Body of pancreas (tissue), 4 donors: ENCODE measurements around the gene MYO18B. TPM values are rescaled to one million over a fixed set of nuclear protein-coding genes. Genes with fewer than 3 reads are reported as not detected.

ENCODE experiments used
- ATAC-seq: fragments of 150-250 bp; one replicate; pipeline ENCODE4 v1.9.1; 2016
- DNase-seq, 4 donors: peaks; one replicate each; pipeline ENCODE4 v3.0.0-alpha.2; 2019
- H3K27ac ChIP-seq, 4 donors: fragments of 200-600 bp; sonication (generic); 1 replicate in 3 of 4; 2 replicates in 1 of 4; pipeline versions ENCODE4 v1.5.1 to v1.6.1; 2016 to 2019; ENCODE audit warnings: mild to moderate bottlenecking in 1 of 4, mixed read lengths in 1 of 4, moderate library complexity in 1 of 4
- H3K27me3 ChIP-seq, 2 donors: fragments of 200-600 bp; sonication (generic); one replicate each; pipeline ENCODE4 v1.6.0; 2016; ENCODE audit warnings: mild to moderate bottlenecking in 1 of 2
- H3K36me3 ChIP-seq, 2 donors: fragments of 200-600 bp; sonication (generic); replicated peaks in 1 of 2; 2 replicates each; pipeline ENCODE4 v1.5.1; 2016; ENCODE audit warnings: low read depth in 2 of 2; ENCODE audit not compliant: insufficient read depth in 1 of 2
- H3K4me1 ChIP-seq: fragments of 200-600 bp; sonication (generic); one replicate; pipeline ENCODE4 v1.6.0; 2016
- H3K4me3 ChIP-seq, 2 donors: fragments of 200-600 bp; sonication (generic); 1 replicate in 1 of 2; 2 replicates in 1 of 2; pipeline ENCODE4 v1.5.1; 2016 to 2019
- H3K9me3 ChIP-seq, 3 donors: fragments of 200-600 bp; sonication (generic); 1 replicate in 2 of 3; 2 replicates in 1 of 3; pipeline ENCODE4 v1.5.1; 2016
- CTCF ChIP-seq, 7 experiments: fragments of 450-650 bp in 4 of 7; fragments of 200-600 bp in 3 of 7; sonication (generic) in 3 of 7; IDR thresholded peaks; one replicate each; pipeline ENCODE4 v1.5.1; 2016 to 2019; ENCODE audit warnings: antibody characterized with exemption in 7 of 7
- POLR2A ChIP-seq, 3 donors: fragments of 450-650 bp; IDR thresholded peaks; one replicate each; pipeline ENCODE4 v1.6.1; 2016; ENCODE audit warnings: antibody characterized with exemption in 3 of 3, mild to moderate bottlenecking in 2 of 3
- WGBS, 2 donors: methylation state at CpG; one replicate each; pipeline ENCODE4 v1.1.5; 2017; 5-methylcytosine and 5-hydroxymethylcytosine counted together
- intact Hi-C: fragments of 100-400 bp; cut with DNase I; formaldehyde crosslinking; loops from one replicate; pipeline ENCODE4 v1.15.1; 2023
- total RNA-seq, 2 donors: library from RNA; depleted of rRNA; stranded (reverse); fragments of >200 nt; gene quantifications; one replicate each; pipeline ENCODE4 v1.1.0, GENCODE V29; 2016

Gene MYO18B
- total RNA-seq, 2 donors from 2014 or later, result 1.3 TPM; not detected in 1

- ATAC-seq (no peak), DNase-seq (no peak)
- Histone ChIP-seq H3K27ac (no peak overlapping the region), H3K27me3 (no peaks in the 10 kb centered on the region), H3K36me3 (no peaks in the 10 kb centered on the region), H3K4me1 (no peaks in the 10 kb centered on the region), H3K4me3 (no peak overlapping the region), H3K9me3 (no peaks in the 10 kb centered on the region)
- intact Hi-C loops, result no loop called here
- TF ChIP-seq CTCF (IDR thresholded peaks at IDR 0.05), result no peak
- TF ChIP-seq POLR2A (IDR thresholded peaks at IDR 0.05), result no peak
- 59 to 65% methylated on average over 3 of the region's 3 CpGs for WGBS, 2 donors
Measured at GRCh38 chr22:25878933-25879332, 136.9 kb downstream of the MYO18B start.

GRCh38 chr22:25880524-25880923, 138.5 kb downstream of the MYO18B start:
- no peaks in the 10 kb centered on the region for H3K4me1 ChIP-seq
- no peaks in the 10 kb centered on the region for H3K36me3 ChIP-seq
- H3K4me3 ChIP-seq, result no peak overlapping the region
- intact Hi-C loops, result no loop called here
- H3K27ac ChIP-seq, result no peak overlapping the region
- no peaks in the 10 kb centered on the region for H3K9me3 ChIP-seq
- H3K27me3 ChIP-seq, result no peaks in the 10 kb centered on the region
- ATAC-seq (no peak), DNase-seq (no peak)
- 61 to 68% methylated on average over 2 of the region's 2 CpGs for WGBS, 2 donors
- TF ChIP-seq CTCF (IDR thresholded peaks at IDR 0.05), result no peak
- no peak for TF ChIP-seq POLR2A (IDR thresholded peaks at IDR 0.05)

GRCh38 chr22:25881210-25881755, 139.3 kb downstream of the MYO18B start:
- Histone ChIP-seq H3K36me3 (no peaks in the 10 kb centered on the region), H3K27me3 (no peaks in the 10 kb centered on the region), H3K4me1 (no peaks in the 10 kb centered on the region), H3K4me3 (no peak overlapping the region), H3K27ac (no peak overlapping the region), H3K9me3 (no peaks in the 10 kb centered on the region)
- TF ChIP-seq CTCF (IDR thresholded peaks at IDR 0.05) (no peak), POLR2A (IDR thresholded peaks at IDR 0.05) (no peak)
- DNase-seq, result no peak
- intact Hi-C loops, result no loop called here
- 46 to 49% methylated on average over 8 of the region's 8 CpGs for WGBS, 2 donors
- ATAC-seq, result no peak

GRCh38 chr22:25882360-25882759, 140.4 kb downstream of the MYO18B start:
- Histone ChIP-seq H3K9me3 (no peaks in the 10 kb centered on the region), H3K4me3 (no peak overlapping the region), H3K36me3 (no peaks in the 10 kb centered on the region), H3K27me3 (no peaks in the 10 kb centered on the region), H3K27ac (no peak overlapping the region), H3K4me1 (no peaks in the 10 kb centered on the region)
- no peak for TF ChIP-seq CTCF (IDR thresholded peaks at IDR 0.05)
- no peak for TF ChIP-seq POLR2A (IDR thresholded peaks at IDR 0.05)
- DNase-seq (no peak), ATAC-seq (no peak)
- WGBS, 2 donors, result 47% methylated on average over 2 of the region's 2 CpGs
- intact Hi-C loops, result no loop called here

GRCh38 chr22:25883482-25884033, 141.6 kb downstream of the MYO18B start:
- Histone ChIP-seq H3K27ac (no peak overlapping the region), H3K4me1 (no peaks in the 10 kb centered on the region), H3K9me3 (no peaks in the 10 kb centered on the region), H3K4me3 (no peak overlapping the region), H3K36me3 (no peaks in the 10 kb centered on the region), H3K27me3 (no peaks in the 10 kb centered on the region)
- no peak for TF ChIP-seq POLR2A (IDR thresholded peaks at IDR 0.05)
- no peak for TF ChIP-seq CTCF (IDR thresholded peaks at IDR 0.05)
- intact Hi-C loops, result no loop called here
- DNase-seq, result no peak
- no peak for ATAC-seq
- WGBS, 2 donors, result 24 to 25% methylated on average over 5 of the region's 5 CpGs
